HEK293 (cell line): ENCODE data around the gene TPCN2.

Experiments
- KLF8 ChIP-seq: fragments of 450-650 bp; formaldehyde crosslinking; IDR thresholded peaks from 2 replicates; pipeline ENCODE4 v1.5.1; 2016; ENCODE audit warnings: missing biosample characterization, missing genetic modification characterization
- MEIS1 ChIP-seq: sonication (generic); formaldehyde crosslinking; IDR thresholded peaks from 2 replicates; pipeline ENCODE4 v1.8.1; 2022; ENCODE audit warnings: missing genetic modification reagents, mild to moderate bottlenecking, borderline replicate concordance
- PATZ1 ChIP-seq: fragments of 450-650 bp; formaldehyde crosslinking; IDR thresholded peaks from 2 replicates; pipeline ENCODE4 v1.5.1; 2016; ENCODE audit warnings: missing biosample characterization, missing genetic modification characterization
- REPIN1 ChIP-seq: fragments of 450-650 bp; formaldehyde crosslinking; IDR thresholded peaks from 2 replicates; pipeline ENCODE4 v1.5.1; 2017; ENCODE audit warnings: missing biosample characterization, missing genetic modification characterization, low read depth
- ZFP37 ChIP-seq: fragments of 450-650 bp; formaldehyde crosslinking; IDR thresholded peaks from 2 replicates; pipeline ENCODE4 v1.5.1; 2016; ENCODE audit warnings: missing biosample characterization, missing genetic modification characterization
- ZNF423 ChIP-seq: fragments of 450-650 bp; formaldehyde crosslinking; IDR thresholded peaks from 2 replicates; pipeline ENCODE4 v1.5.1; 2016; ENCODE audit warnings: missing biosample characterization, missing genetic modification characterization
- ZNF776 ChIP-seq: fragments of 450-650 bp; formaldehyde crosslinking; IDR thresholded peaks from 2 replicates; pipeline ENCODE4 v1.5.0; 2017; ENCODE audit warnings: missing biosample characterization, missing genetic modification characterization, borderline replicate concordance
- ZNF777 ChIP-seq: fragments of 450-650 bp; formaldehyde crosslinking; IDR thresholded peaks from 2 replicates; pipeline ENCODE4 v1.5.1; 2017; ENCODE audit warnings: missing biosample characterization, missing genetic modification characterization, borderline replicate concordance

DNA sequence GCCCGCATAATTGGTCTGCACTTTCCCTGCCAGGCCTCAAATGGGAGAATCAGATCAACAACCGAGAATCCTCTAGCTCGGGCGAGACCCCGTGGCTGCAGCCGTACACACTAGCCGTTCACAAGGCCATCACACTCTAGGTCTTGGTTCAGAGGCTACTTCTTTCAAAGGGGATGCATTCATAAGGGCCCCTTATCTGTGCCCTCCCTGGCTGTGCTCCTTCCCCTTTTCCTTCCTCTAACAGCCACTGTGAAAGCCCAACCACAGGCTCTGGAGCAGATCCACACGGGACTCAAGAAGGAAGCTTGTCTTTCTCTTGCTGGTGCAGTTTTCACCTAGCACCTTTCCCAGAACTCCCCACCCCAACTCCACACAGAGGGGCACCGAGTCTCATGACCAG is 131.5 kb downstream of the TPCN2 start:
- TF ChIP-seq ZNF423 (tag by site-specific recombination) (no peak), PATZ1 (tag by site-specific recombination) (no peak), ZNF777 (tag by site-specific recombination) (no peak), REPIN1 (tag by site-specific recombination) (no peak), KLF8 (tag by site-specific recombination) (no peak), ZFP37 (tag by site-specific recombination) (no peak), MEIS1 (CRISPR knock-in tag) (no peak), ZNF776 (no peak)
